ENCODE results near the gene ANKS1B.

DNA sequence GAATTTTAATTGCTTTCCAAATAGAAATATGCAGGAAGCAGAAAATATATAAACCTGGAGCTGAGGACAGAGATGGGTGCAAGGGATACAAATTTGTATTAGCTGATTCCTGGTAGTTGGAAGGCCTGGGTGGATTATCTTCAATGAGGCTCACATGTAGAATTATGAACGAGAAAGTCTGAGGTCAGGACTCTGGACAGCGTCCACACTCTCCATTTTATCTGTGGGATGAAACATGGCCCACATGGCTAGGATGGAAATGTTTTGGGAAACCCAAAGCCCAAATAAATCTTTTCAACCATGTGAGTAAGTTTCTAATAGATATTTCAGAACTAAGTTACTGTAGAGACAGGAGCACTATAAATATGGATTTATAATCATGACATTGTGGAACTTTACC is 1083.5 kb downstream of the ANKS1B start:
- no peak for TF ChIP-seq GATA2 (IDR thresholded peaks at IDR 0.05; ENCODE audit: low read depth, low read length)
- TF ChIP-seq GATA3 (IDR thresholded peaks at IDR 0.05; ENCODE audit: low read depth, low read length), result no peak

Measured in SH-SY5Y (cell line).